Astrocyte (in vitro differentiated cells and primary cell): Measurements from ENCODE around the gene SLC47A1.

Source experiments
- CTCF ChIP-seq: IDR thresholded peaks from 2 replicates; pipeline ENCODE4 v1.5.1; 2011; ENCODE audit warnings: low read depth, mild to moderate bottlenecking, inconsistent platforms, low read length, moderate library complexity; ENCODE audit not compliant: insufficient read depth
- EZH2 ChIP-seq: IDR thresholded peaks from 2 replicates; pipeline ENCODE4 v1.6.1; 2012; ENCODE audit warnings: mild to moderate bottlenecking, low read length, inconsistent platforms; ENCODE audit not compliant: insufficient read depth

- TF ChIP-seq CTCF (no peak), EZH2 (no peak)
Measured at GRCh38 chr17:19610879-19611278, 77.2 kb downstream of the SLC47A1 start.
